ENCODE data around the gene MYPOP.

- TF ChIP-seq, protein P1, sequence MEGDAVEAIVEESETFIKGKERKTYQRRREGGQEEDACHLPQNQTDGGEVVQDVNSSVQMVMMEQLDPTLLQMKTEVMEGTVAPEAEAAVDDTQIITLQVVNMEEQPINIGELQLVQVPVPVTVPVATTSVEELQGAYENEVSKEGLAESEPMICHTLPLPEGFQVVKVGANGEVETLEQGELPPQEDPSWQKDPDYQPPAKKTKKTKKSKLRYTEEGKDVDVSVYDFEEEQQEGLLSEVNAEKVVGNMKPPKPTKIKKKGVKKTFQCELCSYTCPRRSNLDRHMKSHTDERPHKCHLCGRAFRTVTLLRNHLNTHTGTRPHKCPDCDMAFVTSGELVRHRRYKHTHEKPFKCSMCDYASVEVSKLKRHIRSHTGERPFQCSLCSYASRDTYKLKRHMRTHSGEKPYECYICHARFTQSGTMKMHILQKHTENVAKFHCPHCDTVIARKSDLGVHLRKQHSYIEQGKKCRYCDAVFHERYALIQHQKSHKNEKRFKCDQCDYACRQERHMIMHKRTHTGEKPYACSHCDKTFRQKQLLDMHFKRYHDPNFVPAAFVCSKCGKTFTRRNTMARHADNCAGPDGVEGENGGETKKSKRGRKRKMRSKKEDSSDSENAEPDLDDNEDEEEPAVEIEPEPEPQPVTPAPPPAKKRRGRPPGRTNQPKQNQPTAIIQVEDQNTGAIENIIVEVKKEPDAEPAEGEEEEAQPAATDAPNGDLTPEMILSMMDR (IDR thresholded peaks at IDR 0.05; ENCODE audit: low read length) = no peak
- no peak for TF ChIP-seq EZH2 (IDR thresholded peaks at IDR 0.05; ENCODE audit: borderline replicate concordance, low read length)
These were observed 525 bp upstream of the MYPOP start for GRCh38 chr19:45902651-45903625.

Measured in OCI-LY1 (cell line).